B cell (primary cell): ENCODE results near the gene DKKL1.

Source experiments
- EZH2 ChIP-seq: IDR thresholded peaks from 2 replicates; pipeline ENCODE4 v1.6.1; 2012; ENCODE audit warnings: borderline replicate concordance, low read depth, mild to moderate bottlenecking, moderate library complexity, low read length; ENCODE audit not compliant: insufficient read depth, poor library complexity, severe bottlenecking
- TF ChIP-seq, protein P1 (sequence below): fragments of 200-600 bp; IDR thresholded peaks from one replicate; pipeline ENCODE4 v1.8.0; 2022; ENCODE audit warnings: antibody characterized with exemption, mild to moderate bottlenecking

DNA sequence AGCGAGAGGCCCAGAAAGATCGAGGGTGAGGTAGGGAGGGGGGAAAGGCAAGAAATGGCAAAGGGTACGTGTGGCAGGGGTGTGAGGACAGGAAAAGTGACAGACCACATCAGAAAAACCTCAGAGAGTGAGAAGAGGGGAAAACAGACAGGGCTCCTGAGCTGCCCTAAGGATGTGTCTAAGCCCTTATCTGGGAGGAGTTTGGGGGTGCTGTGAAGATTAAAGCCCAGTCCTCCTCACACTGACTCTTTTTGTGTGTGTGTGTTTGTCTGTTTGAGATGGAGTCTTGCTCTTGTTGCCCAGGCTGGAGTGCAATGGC is 60.3 kb downstream of the DKKL1 start:
- TF ChIP-seq, protein P1, sequence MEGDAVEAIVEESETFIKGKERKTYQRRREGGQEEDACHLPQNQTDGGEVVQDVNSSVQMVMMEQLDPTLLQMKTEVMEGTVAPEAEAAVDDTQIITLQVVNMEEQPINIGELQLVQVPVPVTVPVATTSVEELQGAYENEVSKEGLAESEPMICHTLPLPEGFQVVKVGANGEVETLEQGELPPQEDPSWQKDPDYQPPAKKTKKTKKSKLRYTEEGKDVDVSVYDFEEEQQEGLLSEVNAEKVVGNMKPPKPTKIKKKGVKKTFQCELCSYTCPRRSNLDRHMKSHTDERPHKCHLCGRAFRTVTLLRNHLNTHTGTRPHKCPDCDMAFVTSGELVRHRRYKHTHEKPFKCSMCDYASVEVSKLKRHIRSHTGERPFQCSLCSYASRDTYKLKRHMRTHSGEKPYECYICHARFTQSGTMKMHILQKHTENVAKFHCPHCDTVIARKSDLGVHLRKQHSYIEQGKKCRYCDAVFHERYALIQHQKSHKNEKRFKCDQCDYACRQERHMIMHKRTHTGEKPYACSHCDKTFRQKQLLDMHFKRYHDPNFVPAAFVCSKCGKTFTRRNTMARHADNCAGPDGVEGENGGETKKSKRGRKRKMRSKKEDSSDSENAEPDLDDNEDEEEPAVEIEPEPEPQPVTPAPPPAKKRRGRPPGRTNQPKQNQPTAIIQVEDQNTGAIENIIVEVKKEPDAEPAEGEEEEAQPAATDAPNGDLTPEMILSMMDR, result no peak
- TF ChIP-seq EZH2, result no peak
